HG03064 (cell line): ENCODE measurements around the gene SMARCAL1.
"Not testable (repeated sequence)": the region's sequence is repeated elsewhere in the genome, so short reads cannot be mapped to it uniquely, and the experiment has no call there.

Source experiments
- ATAC-seq: cut with Tn5 transposase; IDR thresholded peaks from one replicate; pipeline ENCODE4 v1.9.1; 2021; ENCODE audit warnings: low read depth; ENCODE audit not compliant: unreplicated experiment

Gene SMARCAL1

DNA sequence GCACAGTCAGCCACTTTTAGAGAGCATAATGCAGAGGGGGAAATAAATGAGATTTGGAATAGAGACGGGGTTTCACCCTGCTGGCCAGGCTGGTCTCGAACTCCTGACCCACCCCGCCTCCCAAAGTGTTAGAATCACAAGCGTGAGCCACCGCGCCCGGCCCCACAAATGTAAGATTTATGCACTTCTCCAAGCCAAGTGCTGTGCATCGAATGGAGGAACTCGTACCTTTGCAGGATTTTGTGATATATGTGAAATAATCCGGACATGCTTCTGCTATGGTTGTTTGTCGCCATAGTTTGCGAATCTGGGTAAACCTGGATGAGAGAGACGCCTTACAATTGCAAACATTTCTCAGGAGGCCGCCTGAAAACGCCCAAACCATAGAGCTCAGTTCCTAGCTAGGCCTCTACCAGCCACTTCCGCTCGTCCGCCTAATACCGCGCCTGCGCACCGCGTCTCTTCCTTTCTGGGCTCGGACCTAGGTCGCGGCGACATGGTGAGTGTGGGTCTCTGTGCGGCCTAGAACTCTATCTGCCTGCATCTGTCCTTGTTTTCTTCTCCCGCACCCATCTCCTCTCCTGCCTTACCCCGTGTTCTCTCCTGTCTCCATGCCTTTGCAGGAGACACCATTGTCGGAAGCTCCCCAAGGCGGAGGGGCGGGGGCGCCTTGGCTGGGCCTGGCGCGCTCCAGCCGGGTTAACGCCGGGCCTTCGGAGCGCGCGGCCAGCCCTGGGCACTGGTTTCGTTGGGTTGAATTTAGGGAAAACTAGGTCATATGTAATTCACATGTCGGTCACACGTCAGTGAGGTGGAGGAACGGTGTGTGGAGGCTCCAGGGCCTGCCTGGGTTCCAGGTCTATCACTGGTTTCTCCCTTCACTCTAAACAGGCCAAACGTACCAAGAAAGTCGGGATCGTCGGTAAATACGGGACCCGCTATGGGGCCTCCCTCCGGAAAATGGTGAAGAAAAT lies 86.4 kb downstream of the SMARCAL1 start, which contains the start of gene RPL37A:
Gene RPL37A (plus strand): TSS at position 466 of the 974 bp plus-strand sequence. CDS start 31 bp downstream, at position 497.
- ATAC-seq: peak; percentile 85

DNA sequence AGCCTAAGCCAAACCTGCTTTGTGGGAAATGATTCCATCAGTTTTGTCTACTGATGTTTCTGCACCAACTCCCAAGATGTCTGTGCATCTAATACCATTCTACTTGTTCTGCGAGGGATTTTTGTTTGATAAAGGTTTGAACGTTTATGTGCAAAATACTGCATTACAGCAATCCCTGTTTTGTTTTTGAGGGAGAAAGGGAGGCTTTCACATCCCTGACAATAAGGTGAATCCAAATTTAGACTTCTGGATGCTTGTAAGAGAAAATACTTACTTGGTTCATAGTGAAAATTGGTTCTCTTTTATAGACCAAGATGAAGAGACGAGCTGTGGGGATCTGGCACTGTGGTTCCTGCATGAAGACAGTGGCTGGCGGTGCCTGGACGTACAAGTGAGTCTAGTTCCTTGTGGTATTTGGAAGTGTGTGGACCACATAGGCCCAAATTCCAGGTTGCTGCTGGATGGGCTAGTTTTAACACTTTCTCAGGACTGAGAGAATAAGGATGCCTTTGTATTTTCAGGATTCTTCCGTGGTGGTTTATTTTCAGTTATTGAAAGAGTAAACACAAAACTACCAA lies 87.4 kb downstream of the SMARCAL1 start:
- no peak for ATAC-seq

- no peak for ATAC-seq
Measured at GRCh38 chr2:216500572-216500971, 88.3 kb downstream of the SMARCAL1 start.

DNA sequence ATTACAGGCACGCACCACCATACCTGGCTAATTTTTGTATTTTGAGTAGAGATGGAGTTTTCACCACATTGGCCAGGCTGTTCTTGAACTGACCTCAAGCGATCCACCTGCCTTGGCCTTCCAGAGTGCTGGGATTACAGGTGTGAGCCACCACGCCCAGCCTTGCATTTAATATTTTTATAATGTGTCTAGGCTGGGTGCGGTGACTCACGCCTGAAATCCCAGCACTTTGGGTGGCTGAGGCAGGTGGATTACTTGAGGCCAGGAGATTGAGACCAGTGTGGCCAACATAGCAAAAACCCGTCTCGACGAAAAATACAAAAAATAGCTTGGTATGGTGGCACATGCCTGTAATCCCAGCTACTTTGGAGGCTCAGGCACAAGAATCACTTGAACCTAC lies 89.6 kb downstream of the SMARCAL1 start:
- no peak for ATAC-seq

- ATAC-seq: no peak
Measured at GRCh38 chr2:216502381-216503158, 90.3 kb downstream of the SMARCAL1 start.

DNA sequence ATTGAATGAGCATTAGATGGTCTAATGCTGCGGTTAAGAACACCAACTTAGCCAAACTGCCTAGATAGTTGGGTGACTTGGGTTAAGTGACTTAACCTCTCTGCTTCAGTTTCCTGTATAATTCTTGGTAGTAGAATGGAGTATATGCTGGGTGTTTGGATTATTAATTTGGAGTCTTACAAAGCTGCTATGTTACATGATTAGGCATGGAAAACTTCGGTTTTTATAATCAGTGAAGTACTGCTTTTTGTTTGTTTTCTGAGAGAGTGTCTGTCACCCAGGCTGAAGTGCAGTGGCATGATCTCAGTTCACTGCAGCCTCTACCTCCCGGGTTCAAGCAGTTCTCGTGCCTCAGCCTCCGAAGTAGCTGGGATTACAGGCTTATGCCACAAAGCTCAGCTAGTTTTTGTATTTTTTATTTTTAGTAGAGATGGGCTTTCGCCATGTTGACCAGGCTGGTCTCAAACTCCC lies 90.9 kb downstream of the SMARCAL1 start:
- ATAC-seq: no peak

GRCh38 chr2:216503697-216504375 lies 91.6 kb downstream of the SMARCAL1 start:
- no peak for ATAC-seq

DNA sequence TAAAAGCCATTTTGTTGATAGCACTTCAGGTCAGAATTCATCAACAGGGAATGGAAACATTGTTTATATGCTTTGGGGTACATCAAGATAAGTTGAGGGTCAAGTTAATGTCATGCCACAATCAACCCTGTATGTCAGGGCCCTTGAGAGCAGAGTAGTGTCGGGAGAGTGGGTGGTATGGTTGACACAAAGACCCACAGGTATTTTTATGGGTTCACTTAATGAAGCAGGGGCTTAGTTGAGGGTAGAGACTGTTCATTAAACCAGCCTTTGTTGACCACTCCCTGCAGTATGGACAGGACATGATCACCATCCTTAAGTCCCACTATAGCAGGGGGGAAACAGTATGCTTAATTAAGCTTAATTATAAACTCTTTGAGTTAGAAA lies 92.1 kb downstream of the SMARCAL1 start:
- ATAC-seq: no peak

GRCh38 chr2:216505133-216506106 lies 93.1 kb downstream of the SMARCAL1 start:
- no peak for ATAC-seq

GRCh38 chr2:216507220-216508160 lies 95.2 kb downstream of the SMARCAL1 start:
- no peak for ATAC-seq

DNA sequence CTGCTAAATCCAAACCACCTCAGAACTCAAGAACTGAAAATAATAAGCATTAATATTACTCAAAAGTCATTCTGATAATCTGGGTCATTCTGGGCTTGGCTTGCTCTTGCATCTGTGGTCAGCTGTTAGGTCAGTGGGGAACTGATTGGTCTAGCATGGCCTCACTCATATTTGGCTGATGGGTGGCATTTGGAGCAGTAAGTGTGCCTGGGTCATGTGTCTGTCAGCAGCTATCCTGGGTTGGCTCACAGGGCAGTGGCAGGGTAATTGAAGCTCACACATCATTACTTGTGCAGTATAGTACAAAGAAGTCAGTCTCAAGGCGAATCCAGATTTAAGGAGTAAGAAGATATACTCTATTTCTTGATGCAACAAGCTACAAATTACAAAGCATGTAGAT lies 95.9 kb downstream of the SMARCAL1 start:
- no peak for ATAC-seq

DNA sequence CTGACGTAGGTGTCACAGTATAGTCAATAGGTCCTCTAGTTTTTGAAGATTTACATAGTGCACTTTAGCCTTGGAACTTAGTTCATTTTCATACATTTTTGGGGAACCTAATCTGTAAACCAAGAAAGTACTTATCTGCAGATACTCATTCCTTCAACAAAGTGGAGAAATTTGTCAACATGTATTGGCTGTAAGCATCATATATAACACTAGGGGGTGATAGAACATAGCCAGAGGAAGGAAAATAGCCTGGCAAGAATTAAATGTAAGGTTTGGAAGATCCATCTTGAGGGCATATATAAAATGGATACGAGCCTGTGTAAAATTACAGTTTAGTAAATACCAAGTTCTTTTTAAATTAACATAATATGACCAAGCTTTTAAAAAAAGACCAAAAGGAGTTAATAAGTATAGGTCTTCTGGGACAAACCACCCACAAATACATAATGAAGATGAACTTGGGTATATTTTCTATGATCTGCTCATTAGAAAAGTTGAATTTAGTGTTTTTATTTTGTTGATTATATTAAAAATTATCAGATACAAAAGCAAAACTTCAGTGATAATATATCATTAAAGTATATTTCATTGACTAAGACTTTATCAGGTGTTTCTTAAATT lies 104.6 kb downstream of the SMARCAL1 start:
- no peak for ATAC-seq

GRCh38 chr2:216517447-216518225 lies 105.4 kb downstream of the SMARCAL1 start:
- ATAC-seq: no peak

- ATAC-seq: not testable (repeated sequence)
Measured at GRCh38 chr2:216518566-216519119, 106.4 kb downstream of the SMARCAL1 start.

DNA sequence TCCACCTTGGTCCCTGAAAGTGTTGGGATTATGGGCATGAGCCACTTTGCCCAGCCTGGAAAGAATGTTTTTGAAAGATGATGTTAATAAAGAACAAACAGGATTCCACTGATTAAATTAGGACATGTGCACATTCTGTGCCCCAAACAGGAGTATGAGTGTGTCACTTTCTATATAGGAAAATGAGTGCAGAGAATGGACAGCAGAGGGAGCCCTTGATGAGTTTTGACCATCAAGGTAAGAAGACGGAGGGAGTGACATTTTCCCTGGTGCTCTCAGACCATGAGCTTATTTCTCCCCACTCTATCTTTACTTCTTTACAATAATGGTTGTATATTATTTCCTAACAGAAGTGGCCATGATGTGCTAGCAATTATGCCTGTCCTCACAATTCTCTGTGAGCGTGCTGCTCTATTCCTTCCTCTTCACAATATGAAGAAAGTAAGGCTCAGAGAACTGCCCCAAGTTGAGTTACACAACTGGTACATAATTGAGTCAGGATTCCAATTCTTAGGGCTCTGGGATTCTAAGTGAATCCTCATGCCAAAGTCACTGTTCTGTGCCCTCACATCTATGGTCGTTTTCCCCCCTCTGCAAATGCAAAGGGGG lies 107.0 kb downstream of the SMARCAL1 start:
- no peak for ATAC-seq

DNA sequence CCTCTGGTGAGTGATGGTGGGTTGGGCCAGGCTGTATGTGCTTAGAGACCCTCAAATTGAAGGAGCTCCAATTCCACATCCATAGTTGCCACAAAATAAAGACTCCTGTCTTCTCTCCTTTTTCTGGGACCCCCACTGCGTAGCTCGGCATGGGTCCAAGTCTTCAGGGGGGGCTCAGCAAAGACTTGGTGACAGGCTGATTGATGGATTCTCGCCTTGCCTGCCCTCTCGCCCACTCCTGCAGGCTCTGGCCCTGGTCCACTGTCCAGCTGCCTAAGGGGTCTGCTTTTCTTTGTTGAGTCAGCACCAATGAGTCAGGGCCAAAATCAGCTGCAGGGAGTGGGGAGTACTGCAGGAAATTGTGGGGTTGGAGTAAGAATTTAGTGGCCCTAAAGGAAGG lies 107.8 kb downstream of the SMARCAL1 start:
- ATAC-seq: no peak
